HepG2 (cell line): ENCODE measurements around the gene MYO5B. TPM values are rescaled to one million over a fixed set of nuclear protein-coding genes. Genes with fewer than 3 reads are reported as not detected.

ENCODE experiments used
- BRCA1 ChIP-seq: sonication (generic); formaldehyde crosslinking; IDR thresholded peaks from 2 replicates; pipeline ENCODE4 v1.4.0; 2020; ENCODE audit warnings: missing genetic modification reagents
- CEBPG ChIP-seq: IDR thresholded peaks from 2 replicates; pipeline ENCODE4 v1.6.1; 2016
- CHD4 ChIP-seq: fragments of 200-600 bp; sonication (generic); IDR thresholded peaks from 2 replicates; pipeline ENCODE4 v1.7.0; 2017; ENCODE audit warnings: mild to moderate bottlenecking, low read length, borderline replicate concordance
- DRAP1 ChIP-seq: IDR thresholded peaks from 2 replicates; pipeline ENCODE4 v1.6.1; 2016; ENCODE audit warnings: missing genetic modification reagents, missing compliant biosample characterization
- FOXJ3 ChIP-seq: sonication (generic); formaldehyde crosslinking; IDR thresholded peaks from 2 replicates; pipeline ENCODE4 v1.4.0; 2020; ENCODE audit warnings: missing genetic modification reagents, mild to moderate bottlenecking, borderline replicate concordance
- HOXD1 ChIP-seq: sonication (generic); formaldehyde crosslinking; IDR thresholded peaks from 2 replicates; pipeline ENCODE4 v1.5.0; 2020; ENCODE audit warnings: missing genetic modification reagents
- KLF13 ChIP-seq: sonication (generic); formaldehyde crosslinking; IDR thresholded peaks from 2 replicates; pipeline ENCODE4 v1.4.0; 2020; ENCODE audit warnings: mild to moderate bottlenecking, missing genetic modification reagents
- NFIB ChIP-seq: sonication (generic); formaldehyde crosslinking; IDR thresholded peaks from 2 replicates; pipeline ENCODE4 v1.9.0; 2021; ENCODE audit warnings: missing genetic modification reagents, mild to moderate bottlenecking, borderline replicate concordance
- PREB ChIP-seq: sonication (generic); formaldehyde crosslinking; IDR thresholded peaks from 2 replicates; pipeline ENCODE4 v1.4.0; 2020; ENCODE audit warnings: missing genetic modification reagents
- SALL1 ChIP-seq: sonication (generic); formaldehyde crosslinking; IDR thresholded peaks from 2 replicates; pipeline ENCODE4 v1.8.0; 2022; ENCODE audit warnings: mild to moderate bottlenecking, missing genetic modification reagents
- SIX1 ChIP-seq: sonication (generic); formaldehyde crosslinking; IDR thresholded peaks from 2 replicates; pipeline ENCODE4 v1.4.0; 2020; ENCODE audit warnings: missing genetic modification reagents, borderline replicate concordance
- SNAI1 ChIP-seq: sonication (generic); formaldehyde crosslinking; IDR thresholded peaks from 2 replicates; pipeline ENCODE4 v1.5.0; 2020; ENCODE audit warnings: mild to moderate bottlenecking, missing genetic modification reagents, borderline replicate concordance
- ZBTB20 ChIP-seq: sonication (generic); formaldehyde crosslinking; IDR thresholded peaks from 2 replicates; pipeline ENCODE4 v1.8.1; 2023; ENCODE audit warnings: missing genetic modification reagents, low read depth, mild to moderate bottlenecking, borderline replicate concordance
- ZBTB4 ChIP-seq: sonication (generic); formaldehyde crosslinking; IDR thresholded peaks from 2 replicates; pipeline ENCODE4 v1.4.0; 2020; ENCODE audit warnings: missing genetic modification reagents, mild to moderate bottlenecking, borderline replicate concordance
- ZNF143 ChIP-seq: sonication (generic); formaldehyde crosslinking; IDR thresholded peaks from 2 replicates; pipeline ENCODE4 v1.4.0; 2020; ENCODE audit warnings: missing genetic modification reagents
- ZNF598 ChIP-seq: sonication (generic); formaldehyde crosslinking; IDR thresholded peaks from 2 replicates; pipeline ENCODE4 v1.5.1; 2020; ENCODE audit warnings: mild to moderate bottlenecking, missing genetic modification reagents, borderline replicate concordance
- ZNF761 ChIP-seq: sonication (generic); formaldehyde crosslinking; conservative IDR thresholded peaks from 2 replicates; pipeline ENCODE4 v1.4.0; 2020; ENCODE audit warnings: mild to moderate bottlenecking, missing genetic modification reagents
- ZNF766 ChIP-seq: sonication (generic); formaldehyde crosslinking; IDR thresholded peaks from 2 replicates; pipeline ENCODE4 v1.5.0; 2020; ENCODE audit warnings: missing genetic modification reagents, borderline replicate concordance
- ZNF792 ChIP-seq: IDR thresholded peaks from 2 replicates; pipeline ENCODE4 v1.6.1; 2016
- polyA plus RNA-seq, 8 experiments: library from polyadenylated mRNA; depleted of rRNA in 3 of 8; stranded (reverse) in 7 of 8; unstranded in 1 of 8; fragments of >200 nt; fragmentation: Illumina TruSeq in 4 of 8; extraction: Trizol in 4 of 8; gene quantifications; 2 replicates each; pipeline versions ENCODE4 v1.2.1 to v1.2.3, GENCODE V29; 2011 to 2016; ENCODE audit warnings: low read depth in 4 of 8, missing spikeins in 1 of 8, mixed read lengths in 1 of 8; ENCODE audit not compliant: insufficient read depth in 1 of 8
- total RNA-seq, 5 experiments: library from RNA; depleted of rRNA; stranded (reverse); fragments of >200 nt; fragmentation: Illumina TruSeq; extraction: Trizol; gene quantifications; 2 replicates each; pipeline ENCODE4 v1.2.3, GENCODE V29; 2016; ENCODE audit warnings: low read depth in 1 of 5
- TF ChIP-seq, protein P1 (sequence below): sonication (generic); formaldehyde crosslinking; IDR thresholded peaks from 2 replicates; pipeline ENCODE4 v1.4.0; 2020; ENCODE audit warnings: mild to moderate bottlenecking, low read depth, missing genetic modification reagents
- TF ChIP-seq, protein P2 (sequence below), 2 experiments: IDR thresholded peaks; 2 replicates each; pipeline ENCODE4 v1.6.1; 2011 to 2012; ENCODE audit warnings: low read length in 2 of 2, borderline replicate concordance in 1 of 2, low read depth in 1 of 2, mild to moderate bottlenecking in 1 of 2, moderate library complexity in 1 of 2

MYO5B gene
- total and polyA plus RNA-seq, 2 of the 13 experiments (the other 11 are each of a cell fraction or from before 2014, with no cell fraction given), result 13.1 to 24.0 TPM

- no peak for TF ChIP-seq ZBTB4 (CRISPR knock-in tag)
- TF ChIP-seq KLF13 (CRISPR knock-in tag), result no peak
- no peak for TF ChIP-seq SNAI1
- no peak for TF ChIP-seq NFIB (CRISPR knock-in tag)
- peak; percentile 68; the same call in 1 of the 2 replicates for TF ChIP-seq ZBTB20 (CRISPR knock-in tag)
- peak; percentile 83; the same call in 1 of the 2 replicates for TF ChIP-seq SALL1 (CRISPR knock-in tag)
- TF ChIP-seq CHD4, result no peak
- no peak for TF ChIP-seq ZNF598 (CRISPR knock-in tag)
- TF ChIP-seq ZNF761 (CRISPR knock-in tag), result 0 out of 2 replicates have a peak, but pooled peaks have one; percentile 57
- TF ChIP-seq CEBPG, result no peak
- no peak for TF ChIP-seq ZNF143 (CRISPR knock-in tag)
- no peak for TF ChIP-seq DRAP1 (CRISPR knock-in tag)
- no peak for TF ChIP-seq ZNF792 (CRISPR knock-in tag)
- TF ChIP-seq HOXD1 (CRISPR knock-in tag), result no peak
- TF ChIP-seq FOXJ3, result peak; percentile 82
- TF ChIP-seq, protein P1, sequence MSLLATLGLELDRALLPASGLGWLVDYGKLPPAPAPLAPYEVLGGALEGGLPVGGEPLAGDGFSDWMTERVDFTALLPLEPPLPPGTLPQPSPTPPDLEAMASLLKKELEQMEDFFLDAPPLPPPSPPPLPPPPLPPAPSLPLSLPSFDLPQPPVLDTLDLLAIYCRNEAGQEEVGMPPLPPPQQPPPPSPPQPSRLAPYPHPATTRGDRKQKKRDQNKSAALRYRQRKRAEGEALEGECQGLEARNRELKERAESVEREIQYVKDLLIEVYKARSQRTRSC (CRISPR knock-in tag), result no peak
- peak; percentile 48; the same call in 1 of the 2 replicates for TF ChIP-seq SIX1 (CRISPR knock-in tag)
- no peak for TF ChIP-seq PREB (CRISPR knock-in tag)
- TF ChIP-seq BRCA1 (CRISPR knock-in tag), result no peak
- TF ChIP-seq, protein P2, sequence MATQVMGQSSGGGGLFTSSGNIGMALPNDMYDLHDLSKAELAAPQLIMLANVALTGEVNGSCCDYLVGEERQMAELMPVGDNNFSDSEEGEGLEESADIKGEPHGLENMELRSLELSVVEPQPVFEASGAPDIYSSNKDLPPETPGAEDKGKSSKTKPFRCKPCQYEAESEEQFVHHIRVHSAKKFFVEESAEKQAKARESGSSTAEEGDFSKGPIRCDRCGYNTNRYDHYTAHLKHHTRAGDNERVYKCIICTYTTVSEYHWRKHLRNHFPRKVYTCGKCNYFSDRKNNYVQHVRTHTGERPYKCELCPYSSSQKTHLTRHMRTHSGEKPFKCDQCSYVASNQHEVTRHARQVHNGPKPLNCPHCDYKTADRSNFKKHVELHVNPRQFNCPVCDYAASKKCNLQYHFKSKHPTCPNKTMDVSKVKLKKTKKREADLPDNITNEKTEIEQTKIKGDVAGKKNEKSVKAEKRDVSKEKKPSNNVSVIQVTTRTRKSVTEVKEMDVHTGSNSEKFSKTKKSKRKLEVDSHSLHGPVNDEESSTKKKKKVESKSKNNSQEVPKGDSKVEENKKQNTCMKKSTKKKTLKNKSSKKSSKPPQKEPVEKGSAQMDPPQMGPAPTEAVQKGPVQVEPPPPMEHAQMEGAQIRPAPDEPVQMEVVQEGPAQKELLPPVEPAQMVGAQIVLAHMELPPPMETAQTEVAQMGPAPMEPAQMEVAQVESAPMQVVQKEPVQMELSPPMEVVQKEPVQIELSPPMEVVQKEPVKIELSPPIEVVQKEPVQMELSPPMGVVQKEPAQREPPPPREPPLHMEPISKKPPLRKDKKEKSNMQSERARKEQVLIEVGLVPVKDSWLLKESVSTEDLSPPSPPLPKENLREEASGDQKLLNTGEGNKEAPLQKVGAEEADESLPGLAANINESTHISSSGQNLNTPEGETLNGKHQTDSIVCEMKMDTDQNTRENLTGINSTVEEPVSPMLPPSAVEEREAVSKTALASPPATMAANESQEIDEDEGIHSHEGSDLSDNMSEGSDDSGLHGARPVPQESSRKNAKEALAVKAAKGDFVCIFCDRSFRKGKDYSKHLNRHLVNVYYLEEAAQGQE (IDR thresholded peaks at IDR 0.05; ENCODE audit: borderline replicate concordance in 1 of 2, low read depth in 1 of 2, low read length in 2 of 2), result no peak
- no peak for TF ChIP-seq ZNF766 (CRISPR knock-in tag)
These were observed 362.7 kb downstream of the MYO5B start (continued) for GRCh38 chr18:49832221-49832647.
